Panc1 (cell line): Measurements from ENCODE around the gene DYNC2I2. TPM values are rescaled to one million over a fixed set of nuclear protein-coding genes. Genes with fewer than 3 reads are reported as not detected.
A peak's percentile ranks its signal among the peaks of the same experiment; 100 is the strongest.

Source experiments
- ATAC-seq: fragments of 200-7000 bp; cut with Tn5 transposase; 2 replicates; pipeline ENCODE4 v1.9.1; 2020; ENCODE audit warnings: mild to moderate bottlenecking, moderate library complexity
- BruUV-seq: library from RNA; stranded (reverse); fragments of 400-500 nt; replicated peaks from 2 replicates; lab custom pipeline; 2021; lab: Mats Ljungman, UMichigan
- CTCF ChIA-PET: fragments of 300-600 bp; sonication (Branson Sonifier 250); formaldehyde crosslinking; loops from one replicate; lab custom pipeline; 2022; ENCODE audit warnings: antibody characterized with exemption; lab: Charles Lee
- POLR2A ChIA-PET: fragments of 300-600 bp; sonication (Branson Sonifier 250); formaldehyde crosslinking; loops from one replicate; lab custom pipeline; 2022; ENCODE audit warnings: antibody characterized with exemption; lab: Charles Lee
- DNase-seq: peaks from one replicate; pipeline ENCODE4 v3.0.0-alpha.2; 2010; ENCODE audit warnings: low read depth, low spot score
- H3K27ac ChIP-seq: 2 replicates; pipeline ENCODE4 v1.5.1; 2011; ENCODE audit warnings: mild to moderate bottlenecking, low read length, inconsistent platforms
- H3K27me3 ChIP-seq: fragments of 200-500 bp; sonication (Bioruptor generic); 2 replicates; pipeline ENCODE4 v1.6.0; 2014; ENCODE audit warnings: low read length, inconsistent platforms; ENCODE audit not compliant: control insufficient read depth, insufficient read depth
- H3K36me3 ChIP-seq: fragments of 200-500 bp; sonication (Bioruptor generic); 2 replicates; pipeline ENCODE4 v1.5.1; 2014; ENCODE audit warnings: inconsistent platforms, mild to moderate bottlenecking, low read length, moderate library complexity; ENCODE audit not compliant: control insufficient read depth, insufficient read depth
- H3K4me1 ChIP-seq: 2 replicates; pipeline ENCODE4 v1.5.1; 2011; ENCODE audit warnings: inconsistent platforms, mild to moderate bottlenecking, low read length, moderate library complexity; ENCODE audit not compliant: control insufficient read depth, insufficient read depth
- H3K4me3 ChIP-seq, 2 experiments: 2 replicates each; pipeline ENCODE4 v1.5.1; 2011 to 2012; ENCODE audit warnings: low read depth in 2 of 2, low read length in 2 of 2, mild to moderate bottlenecking in 2 of 2, inconsistent platforms in 1 of 2, moderate library complexity in 1 of 2
- H3K9me3 ChIP-seq: fragments of 200-500 bp; sonication (Bioruptor generic); 2 replicates; pipeline ENCODE4 v1.5.1; 2014; ENCODE audit warnings: low read depth, mild to moderate bottlenecking, inconsistent platforms, low read length, moderate library complexity; ENCODE audit not compliant: control insufficient read depth, insufficient read depth
- CTCF ChIP-seq: fragments of 450-650 bp; IDR thresholded peaks from 2 replicates; pipeline ENCODE4 v1.5.1; 2017; ENCODE audit warnings: mild to moderate bottlenecking
- POLR2AphosphoS5 ChIP-seq: IDR thresholded peaks from 2 replicates; pipeline ENCODE4 v1.6.1; 2012; ENCODE audit warnings: mild to moderate bottlenecking, low read depth, low read length, moderate library complexity
- REST ChIP-seq, 2 experiments: IDR thresholded peaks; 2 replicates each; pipeline ENCODE4 v1.6.1; 2011 to 2012; ENCODE audit warnings: low read depth in 2 of 2, control low read depth in 1 of 2, low read length in 1 of 2, mild to moderate bottlenecking in 1 of 2, moderate library complexity in 1 of 2; ENCODE audit not compliant: insufficient read depth in 1 of 2
- SIN3A ChIP-seq: IDR thresholded peaks from 2 replicates; pipeline ENCODE4 v1.6.1; 2012; ENCODE audit warnings: low read depth, mild to moderate bottlenecking, low read length, moderate library complexity, borderline replicate concordance; ENCODE audit not compliant: insufficient read depth
- TCF7L2 ChIP-seq: IDR thresholded peaks from 2 replicates; pipeline ENCODE4 v1.6.1; 2011; ENCODE audit warnings: mild to moderate bottlenecking, low read depth, low read length, inconsistent platforms
- in situ Hi-C: cut with HindIII; loops from 2 replicates; pipeline ENCODE4 v1.10.0; 2016; ENCODE audit warnings: low sequenced_read_pairs, low pct_unique_long_range_greater_than_20kb
- intact Hi-C: fragments of 100-400 bp; cut with micrococcal nuclease; formaldehyde crosslinking; loops from one replicate; pipeline ENCODE4 v1.10.0; 2022; ENCODE audit not compliant: unreplicated experiment
- total RNA-seq: library from RNA; stranded (reverse); gene quantifications from one replicate; pipeline ENCODE4 v1.2.1, GENCODE V29; 2021; ENCODE audit not compliant: unreplicated experiment

DYNC2I2 gene
- total RNA-seq, 1 experiment from 2014 or later: 78.1 TPM

- ATAC-seq: no peak
- Histone ChIP-seq H3K9me3 (no peaks in the 10 kb centered on the region), H3K27ac (peak overlapping the region; percentile 97), H3K36me3 (peaks cover 18% of the 10 kb centered on the region), H3K4me3 (no peak overlapping the region), H3K4me1 (peaks cover 33% of the 10 kb centered on the region), H3K27me3 (no peaks in the 10 kb centered on the region)
- BruUV-seq: no TSS peak
- CTCF ChIA-PET: no interaction called here
- no peak for DNase-seq
- intact Hi-C loops (no loop called here), in situ Hi-C loops (no loop called here)
- TF ChIP-seq SIN3A: no peak
- no peak for TF ChIP-seq POLR2AphosphoS5
- no peak for TF ChIP-seq TCF7L2
- no peak for TF ChIP-seq REST (IDR thresholded peaks at IDR 0.05; ENCODE audit: insufficient read depth in 1 of 2, low read depth in 2 of 2, low read length in 1 of 2)
- TF ChIP-seq CTCF: no peak
- POLR2A ChIA-PET: interaction anchor here (0.6 kb wide), 1 partner anchor 108 kb away, joined by 3 read pairs; no protein-coding TSS in a partner anchor
Observed at GRCh38 chr9:128687453-128687852, 30.8 kb upstream of the DYNC2I2 start.

GRCh38 chr9:128685636-128686489 is 29.2 kb upstream of the DYNC2I2 start:
- no TSS peak for BruUV-seq
- H3K9me3 ChIP-seq: no peaks in the 10 kb centered on the region
- peaks cover 30% of the 10 kb centered on the region for H3K4me1 ChIP-seq
- ChIA-PET CTCF (interaction anchor here (1.4 kb wide), 1 partner anchor 51 kb away, joined by 3 read pairs; no protein-coding TSS in a partner anchor), POLR2A (interaction anchor here (0.7 kb wide), 1 partner anchor 54 kb away, joined by 11 read pairs; no protein-coding TSS in a partner anchor)
- no peak for TF ChIP-seq POLR2AphosphoS5
- TF ChIP-seq REST (IDR thresholded peaks at IDR 0.05; ENCODE audit: insufficient read depth in 1 of 2, low read depth in 2 of 2, low read length in 1 of 2): no peak
- no peak for TF ChIP-seq SIN3A
- TF ChIP-seq TCF7L2: no peak
- no peak for TF ChIP-seq CTCF
- H3K27me3 ChIP-seq: no peaks in the 10 kb centered on the region
- ATAC-seq (no peak), DNase-seq (no peak)
- in situ Hi-C loops (no loop called here), intact Hi-C loops (no loop called here)
- peaks cover 7% of the 10 kb centered on the region for H3K36me3 ChIP-seq
- peak overlapping the region; percentile 52 to 80 for H3K4me3 ChIP-seq
- H3K27ac ChIP-seq: peak overlapping the region; percentile 86
